ENCODE measurements around the gene SYNJ2.

DNA sequence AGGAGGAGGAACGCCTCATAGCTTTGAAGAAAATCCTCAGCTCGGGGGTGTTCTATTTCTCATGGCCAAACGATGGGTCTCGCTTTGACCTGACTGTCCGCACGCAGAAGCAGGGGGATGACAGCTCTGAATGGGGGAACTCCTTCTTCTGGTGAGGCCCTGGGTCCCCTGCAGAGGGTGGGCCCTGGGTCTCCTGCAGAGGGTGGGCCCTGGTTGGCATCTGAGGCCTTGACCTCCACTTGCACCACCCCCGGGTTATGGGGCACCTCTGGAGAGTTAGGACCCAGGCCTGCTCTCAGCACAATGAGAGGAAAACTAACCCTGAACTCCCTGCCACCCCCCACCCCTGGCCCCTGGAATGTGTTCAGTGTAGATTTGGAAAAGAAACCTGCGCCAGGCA lies 47.2 kb downstream of the SYNJ2 start:
- no peak for TF ChIP-seq TAF1 (IDR thresholded peaks at IDR 0.05; ENCODE audit: low read depth)
- TF ChIP-seq EGR1 (IDR thresholded peaks at IDR 0.05) = no peak
- TF ChIP-seq, protein P1, sequence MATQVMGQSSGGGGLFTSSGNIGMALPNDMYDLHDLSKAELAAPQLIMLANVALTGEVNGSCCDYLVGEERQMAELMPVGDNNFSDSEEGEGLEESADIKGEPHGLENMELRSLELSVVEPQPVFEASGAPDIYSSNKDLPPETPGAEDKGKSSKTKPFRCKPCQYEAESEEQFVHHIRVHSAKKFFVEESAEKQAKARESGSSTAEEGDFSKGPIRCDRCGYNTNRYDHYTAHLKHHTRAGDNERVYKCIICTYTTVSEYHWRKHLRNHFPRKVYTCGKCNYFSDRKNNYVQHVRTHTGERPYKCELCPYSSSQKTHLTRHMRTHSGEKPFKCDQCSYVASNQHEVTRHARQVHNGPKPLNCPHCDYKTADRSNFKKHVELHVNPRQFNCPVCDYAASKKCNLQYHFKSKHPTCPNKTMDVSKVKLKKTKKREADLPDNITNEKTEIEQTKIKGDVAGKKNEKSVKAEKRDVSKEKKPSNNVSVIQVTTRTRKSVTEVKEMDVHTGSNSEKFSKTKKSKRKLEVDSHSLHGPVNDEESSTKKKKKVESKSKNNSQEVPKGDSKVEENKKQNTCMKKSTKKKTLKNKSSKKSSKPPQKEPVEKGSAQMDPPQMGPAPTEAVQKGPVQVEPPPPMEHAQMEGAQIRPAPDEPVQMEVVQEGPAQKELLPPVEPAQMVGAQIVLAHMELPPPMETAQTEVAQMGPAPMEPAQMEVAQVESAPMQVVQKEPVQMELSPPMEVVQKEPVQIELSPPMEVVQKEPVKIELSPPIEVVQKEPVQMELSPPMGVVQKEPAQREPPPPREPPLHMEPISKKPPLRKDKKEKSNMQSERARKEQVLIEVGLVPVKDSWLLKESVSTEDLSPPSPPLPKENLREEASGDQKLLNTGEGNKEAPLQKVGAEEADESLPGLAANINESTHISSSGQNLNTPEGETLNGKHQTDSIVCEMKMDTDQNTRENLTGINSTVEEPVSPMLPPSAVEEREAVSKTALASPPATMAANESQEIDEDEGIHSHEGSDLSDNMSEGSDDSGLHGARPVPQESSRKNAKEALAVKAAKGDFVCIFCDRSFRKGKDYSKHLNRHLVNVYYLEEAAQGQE (IDR thresholded peaks at IDR 0.05; ENCODE audit: low read depth) = no peak
- TF ChIP-seq FOXM1 (IDR thresholded peaks at IDR 0.05; ENCODE audit: borderline replicate concordance, low read depth) = no peak
- no peak for TF ChIP-seq TEAD4 (IDR thresholded peaks at IDR 0.05)
- no peak for TF ChIP-seq ZBTB7A (IDR thresholded peaks at IDR 0.05; ENCODE audit: low read depth)
- no peak for TF ChIP-seq YY1 (IDR thresholded peaks at IDR 0.05; ENCODE audit: low read depth)
- TF ChIP-seq CEBPB (IDR thresholded peaks at IDR 0.05) = no peak
- TF ChIP-seq TCF12 (IDR thresholded peaks at IDR 0.05; ENCODE audit: low read depth) = no peak
- no peak for TF ChIP-seq EP300 (IDR thresholded peaks at IDR 0.05; ENCODE audit: borderline replicate concordance)

All from Ishikawa (cell line).